Activated T-cell treated with anti-CD3 and anti-CD28 coated beads, Interleukin-2, amount 50 U/mL, for 1 hour (primary cell): ENCODE data around the gene PODXL2.

ENCODE experiments used
- DNase-seq: peaks from one replicate; pipeline ENCODE4 v3.0.0-alpha.2; 2020

PODXL2 gene

GRCh38 chr3:127711021-127711695 is 82.2 kb downstream of the PODXL2 start:
- no peak for DNase-seq

- no peak for DNase-seq
Measured at GRCh38 chr3:127711896-127712295, 82.9 kb downstream of the PODXL2 start.

GRCh38 chr3:127712461-127712860 is 83.5 kb downstream of the PODXL2 start:
- DNase-seq = no peak

GRCh38 chr3:127712881-127713771 is 84.1 kb downstream of the PODXL2 start:
- no peak for DNase-seq

- no peak for DNase-seq
Measured at GRCh38 chr3:127714125-127714571, 85.2 kb downstream of the PODXL2 start.

- no peak for DNase-seq
Measured at GRCh38 chr3:127714866-127715265, 85.9 kb downstream of the PODXL2 start.

- DNase-seq = no peak
Measured at GRCh38 chr3:127715532-127715931, 86.5 kb downstream of the PODXL2 start.

- no peak for DNase-seq
Measured at GRCh38 chr3:127716384-127716783, 87.4 kb downstream of the PODXL2 start.

- no peak for DNase-seq
Measured at GRCh38 chr3:127717357-127718244, 88.6 kb downstream of the PODXL2 start.

- no peak for DNase-seq
Measured at GRCh38 chr3:127718245-127718915, 89.4 kb downstream of the PODXL2 start.

- no peak for DNase-seq
Measured at GRCh38 chr3:127718916-127719290, 89.9 kb downstream of the PODXL2 start.

- DNase-seq = no peak
Measured at GRCh38 chr3:127719369-127719768, 90.4 kb downstream of the PODXL2 start.

GRCh38 chr3:127720161-127720823 is 91.3 kb downstream of the PODXL2 start:
- DNase-seq = no peak

- no peak for DNase-seq
Measured at GRCh38 chr3:127720985-127721935, 92.3 kb downstream of the PODXL2 start.

GRCh38 chr3:127722091-127722784 is 93.3 kb downstream of the PODXL2 start:
- DNase-seq = no peak
